Mucosa of descending colon (tissue), 3 donors: Measurements from ENCODE around the gene PLA2G4F. TPM values are rescaled to one million over a fixed set of nuclear protein-coding genes. Genes with fewer than 3 reads are reported as not detected.

ENCODE experiments used
- ATAC-seq: fragments of 200-7000 bp; cut with Tn5 transposase; one replicate; pipeline ENCODE4 v1.9.1; 2020; ENCODE audit warnings: mild to moderate bottlenecking, moderate library complexity
- DNase-seq, 3 donors: peaks; one replicate each; pipeline ENCODE4 v3.0.0-alpha.2; 2020
- H3K36me3 ChIP-seq: fragments of 200-600 bp; one replicate; pipeline ENCODE4 v1.8.0; 2021; ENCODE audit warnings: low read depth, mild to moderate bottlenecking
- H3K4me1 ChIP-seq: fragments of 200-600 bp; one replicate; pipeline ENCODE4 v1.8.0; 2021; ENCODE audit warnings: low read depth, mild to moderate bottlenecking
- H3K4me3 ChIP-seq: fragments of 200-600 bp; one replicate; pipeline ENCODE4 v1.8.0; 2021; ENCODE audit warnings: mild to moderate bottlenecking
- H3K9me3 ChIP-seq: fragments of 200-600 bp; one replicate; pipeline ENCODE4 v1.8.0; 2021; ENCODE audit warnings: mild to moderate bottlenecking
- CTCF ChIP-seq: fragments of 200-600 bp; IDR thresholded peaks from one replicate; pipeline ENCODE4 v1.8.0; 2022; ENCODE audit warnings: antibody characterized with exemption, mild to moderate bottlenecking
- intact Hi-C, 2 donors: fragments of 100-400 bp; cut with DNase I in 1 of 2; cut with micrococcal nuclease in 1 of 2; formaldehyde crosslinking; loops; one replicate each; pipeline versions ENCODE4 v1.11.0 to v1.11.1; 2022; cut with DNase I, micrococcal nuclease
- total RNA-seq, 3 donors: library from RNA; stranded (reverse); fragmentation: NEBNext Ultra II Directional in 2 of 3; extraction: Animal tissue kit (Norgen Biotek cat#: 25700) in 2 of 3; gene quantifications; one replicate each; pipeline versions ENCODE4 v1.2.1 to v1.2.4, GENCODE V29; 2021 to 2023
- donor health status: DM: no; HTN: no; CAD: no; lungs with moderate emphysema.
- donor health status: DM: no; HTN: no; CAD: no.
- donor health status: DM: no; HTN: yes; CAD: no.

PLA2G4F gene
- total RNA-seq, 3 donors from 2014 or later: 23.4 to 66.9 (median 41.2) TPM

GRCh38 chr15:42128476-42128875, 28.0 kb downstream of the PLA2G4F start:
- no peak for TF ChIP-seq CTCF
- Histone ChIP-seq H3K4me1 (no peaks in the 10 kb centered on the region), H3K9me3 (no peaks in the 10 kb centered on the region), H3K36me3 (no peaks in the 10 kb centered on the region), H3K4me3 (no peak overlapping the region)
- ATAC-seq (no peak), DNase-seq (no peak)
- intact Hi-C loops: no loop called here

- no peak for ATAC-seq
- Histone ChIP-seq H3K9me3 (no peaks in the 10 kb centered on the region), H3K4me1 (peaks cover 4% of the 10 kb centered on the region), H3K36me3 (no peaks in the 10 kb centered on the region), H3K4me3 (no peak overlapping the region)
- intact Hi-C loops: no loop called here
- no peak for TF ChIP-seq CTCF
- DNase-seq: no peak
Observed at GRCh38 chr15:42123546-42123945, 32.9 kb downstream of the PLA2G4F start.

GRCh38 chr15:42121682-42122081, 34.8 kb downstream of the PLA2G4F start:
- H3K9me3 ChIP-seq: no peaks in the 10 kb centered on the region
- TF ChIP-seq CTCF: no peak
- intact Hi-C loops: no loop called here
- ATAC-seq: no peak
- DNase-seq: no peak
- peaks cover 4% of the 10 kb centered on the region for H3K4me1 ChIP-seq
- no peak overlapping the region for H3K4me3 ChIP-seq
- no peaks in the 10 kb centered on the region for H3K36me3 ChIP-seq

- Histone ChIP-seq H3K4me3 (no peak overlapping the region), H3K9me3 (no peaks in the 10 kb centered on the region), H3K36me3 (no peaks in the 10 kb centered on the region), H3K4me1 (peaks cover 4% of the 10 kb centered on the region)
- intact Hi-C loops: no loop called here
- no peak for ATAC-seq
- TF ChIP-seq CTCF: no peak
- DNase-seq: no peak
Observed at GRCh38 chr15:42121021-42121420, 35.4 kb downstream of the PLA2G4F start.

GRCh38 chr15:42120285-42120684, 36.2 kb downstream of the PLA2G4F start:
- no peaks in the 10 kb centered on the region for H3K9me3 ChIP-seq
- ATAC-seq (no peak), DNase-seq (no peak)
- H3K4me1 ChIP-seq: peaks cover 4% of the 10 kb centered on the region
- H3K4me3 ChIP-seq: no peak overlapping the region
- intact Hi-C loops: no loop called here
- no peaks in the 10 kb centered on the region for H3K36me3 ChIP-seq
- no peak for TF ChIP-seq CTCF

GRCh38 chr15:42119446-42119760, 37.0 kb downstream of the PLA2G4F start:
- TF ChIP-seq CTCF: no peak
- Histone ChIP-seq H3K9me3 (no peaks in the 10 kb centered on the region), H3K4me1 (peaks cover 4% of the 10 kb centered on the region), H3K4me3 (no peak overlapping the region), H3K36me3 (no peaks in the 10 kb centered on the region)
- intact Hi-C loops: no loop called here
- ATAC-seq (peak; percentile 50), DNase-seq (no peak)
